GM21390 (cell line): Measurements from ENCODE around the gene ANO2.
"Not testable (repeated sequence)": the region's sequence is repeated elsewhere in the genome, so short reads cannot be mapped to it uniquely, and the experiment has no call there.

Experiments used
- ATAC-seq: cut with Tn5 transposase; IDR thresholded peaks from one replicate; pipeline ENCODE4 v1.9.1; 2021; ENCODE audit not compliant: unreplicated experiment

ANO2 gene

DNA sequence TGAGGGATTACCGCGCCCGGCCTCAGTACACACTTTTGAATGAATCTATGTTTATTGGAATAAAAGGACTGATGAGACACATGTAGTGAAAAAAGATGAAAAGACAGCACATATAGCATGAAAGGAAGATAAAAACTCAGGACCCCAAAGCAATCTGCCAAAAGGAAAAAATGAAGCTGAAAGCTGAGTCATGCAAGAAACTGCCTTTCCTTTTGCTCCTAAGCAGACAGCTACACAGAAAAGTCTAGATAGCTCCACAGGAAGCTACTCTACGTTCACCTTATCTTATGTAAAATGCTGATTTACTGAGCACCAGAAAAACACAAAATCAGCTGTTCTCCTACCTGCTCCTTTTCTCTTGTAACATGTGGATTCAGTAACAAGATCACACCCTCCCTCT lies 384.8 kb downstream of the ANO2 start:
- no peak for ATAC-seq

DNA sequence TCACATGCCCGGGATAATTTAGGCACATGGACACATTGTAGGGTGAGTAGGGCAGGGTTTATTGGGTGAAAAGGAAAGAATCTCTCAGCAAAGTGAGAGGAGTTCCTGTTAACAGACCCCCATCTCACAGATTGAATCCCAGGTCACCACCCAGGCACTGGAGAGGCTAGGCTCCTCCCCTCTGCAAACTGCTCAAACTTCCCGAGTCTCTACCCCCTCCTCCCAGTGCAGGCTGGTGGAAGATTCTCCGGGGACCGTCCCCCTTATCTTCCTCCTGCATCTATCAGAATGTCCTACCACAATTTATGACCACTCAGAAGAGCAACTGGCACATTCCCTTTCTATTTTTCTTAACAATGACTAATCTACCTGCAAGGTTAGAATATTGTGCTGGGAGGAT lies 387.2 kb downstream of the ANO2 start:
- no peak for ATAC-seq

DNA sequence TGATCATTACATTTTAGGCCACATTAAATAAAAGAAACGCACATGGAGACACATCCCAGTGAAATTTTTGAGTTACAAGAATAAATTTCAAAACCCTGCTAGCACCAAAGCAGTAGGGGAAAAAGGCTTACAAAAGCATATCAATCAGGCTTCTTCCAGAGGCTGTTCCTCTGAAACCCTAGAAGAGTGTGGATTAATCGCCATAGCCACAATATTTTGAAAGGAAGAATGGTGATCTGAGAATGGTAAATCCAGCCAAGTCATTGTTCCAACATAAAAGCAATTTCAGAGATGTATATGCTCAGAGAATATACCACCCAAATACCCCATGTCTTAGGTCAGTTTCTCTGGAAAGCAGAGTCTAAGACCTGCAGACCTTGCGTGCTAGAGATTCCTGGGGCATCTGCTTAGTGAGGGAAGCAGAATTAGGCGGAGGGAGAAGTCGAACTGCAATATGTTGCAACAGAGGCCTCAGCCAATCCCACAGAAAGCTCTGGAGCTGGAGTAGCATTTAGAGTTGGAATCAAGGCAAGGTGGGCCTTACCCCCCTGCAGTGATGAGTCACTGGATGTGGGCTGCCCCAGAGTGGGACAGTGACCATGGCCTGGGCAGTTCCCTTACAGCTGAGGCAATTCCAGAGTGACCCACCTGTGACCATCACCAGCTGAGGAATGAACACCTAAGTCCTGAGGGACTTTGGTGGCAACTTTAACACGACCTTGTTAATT lies 387.9 kb downstream of the ANO2 start:
- ATAC-seq: no peak

DNA sequence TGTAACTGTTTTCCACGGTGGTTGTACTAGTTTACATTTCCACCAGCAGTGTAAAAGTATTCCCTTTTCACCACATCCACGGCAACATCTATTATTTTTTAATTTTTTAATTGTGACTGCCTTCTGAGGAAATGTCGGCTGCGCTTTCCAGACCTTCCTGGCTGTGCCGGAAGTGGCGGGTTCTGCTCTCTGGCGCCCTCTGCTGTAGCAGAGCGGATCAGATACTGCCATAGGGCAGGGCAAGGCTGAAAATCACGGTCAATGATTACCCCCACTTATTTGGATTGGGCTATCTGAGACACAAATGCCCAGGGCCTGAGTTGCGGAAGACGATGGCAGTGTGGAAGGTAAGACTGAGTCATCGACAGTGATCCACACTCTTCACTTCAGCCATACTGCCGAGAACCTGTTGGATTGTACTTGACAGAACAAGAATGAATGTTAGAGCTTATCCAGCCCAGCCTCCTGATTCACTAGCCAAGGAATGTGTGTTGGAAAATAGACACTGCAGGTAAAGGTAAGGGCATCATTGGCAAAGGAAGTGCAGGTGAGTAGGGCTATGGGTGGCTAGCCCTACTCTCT lies 388.9 kb downstream of the ANO2 start:
- no peak for ATAC-seq

DNA sequence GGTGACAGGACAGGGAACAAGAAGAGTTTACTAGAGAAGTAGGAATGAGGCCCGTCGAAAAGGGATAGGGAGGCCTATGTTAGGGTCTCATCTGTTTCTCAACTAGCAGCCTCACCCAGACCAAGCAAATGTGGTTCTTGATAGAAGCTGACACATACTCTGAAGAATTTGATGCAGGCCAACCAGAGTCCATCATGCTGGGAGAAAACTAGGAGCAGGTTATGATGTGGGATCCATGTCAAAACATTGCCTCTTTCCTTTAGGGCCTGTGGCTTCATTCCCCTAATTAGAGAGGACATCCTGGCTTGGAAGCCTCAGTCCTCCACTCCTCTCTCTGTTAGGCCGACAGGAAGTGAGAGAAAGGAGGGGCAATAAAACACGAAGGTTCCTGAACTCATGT lies 390.3 kb downstream of the ANO2 start:
- no peak for ATAC-seq

DNA sequence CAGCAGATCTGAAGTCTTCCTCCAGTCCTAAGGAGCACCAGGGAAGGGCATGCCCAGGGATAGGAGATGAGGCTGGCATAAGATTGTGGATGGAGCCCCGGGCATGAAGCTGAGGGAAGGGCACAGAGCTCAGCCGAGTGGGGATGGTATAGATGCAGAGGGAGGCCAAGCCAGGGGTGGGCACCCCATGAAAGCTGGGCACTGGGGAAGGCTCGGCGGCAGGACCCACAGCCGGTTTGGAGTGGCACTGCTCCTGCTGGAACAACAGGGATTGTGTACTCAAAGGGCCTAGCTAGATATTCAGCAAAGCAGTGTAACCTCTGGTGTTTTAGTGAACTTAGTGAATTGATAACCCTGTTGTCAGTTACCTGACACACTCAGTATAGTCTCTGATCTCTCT lies 396.0 kb downstream of the ANO2 start:
- no peak for ATAC-seq

DNA sequence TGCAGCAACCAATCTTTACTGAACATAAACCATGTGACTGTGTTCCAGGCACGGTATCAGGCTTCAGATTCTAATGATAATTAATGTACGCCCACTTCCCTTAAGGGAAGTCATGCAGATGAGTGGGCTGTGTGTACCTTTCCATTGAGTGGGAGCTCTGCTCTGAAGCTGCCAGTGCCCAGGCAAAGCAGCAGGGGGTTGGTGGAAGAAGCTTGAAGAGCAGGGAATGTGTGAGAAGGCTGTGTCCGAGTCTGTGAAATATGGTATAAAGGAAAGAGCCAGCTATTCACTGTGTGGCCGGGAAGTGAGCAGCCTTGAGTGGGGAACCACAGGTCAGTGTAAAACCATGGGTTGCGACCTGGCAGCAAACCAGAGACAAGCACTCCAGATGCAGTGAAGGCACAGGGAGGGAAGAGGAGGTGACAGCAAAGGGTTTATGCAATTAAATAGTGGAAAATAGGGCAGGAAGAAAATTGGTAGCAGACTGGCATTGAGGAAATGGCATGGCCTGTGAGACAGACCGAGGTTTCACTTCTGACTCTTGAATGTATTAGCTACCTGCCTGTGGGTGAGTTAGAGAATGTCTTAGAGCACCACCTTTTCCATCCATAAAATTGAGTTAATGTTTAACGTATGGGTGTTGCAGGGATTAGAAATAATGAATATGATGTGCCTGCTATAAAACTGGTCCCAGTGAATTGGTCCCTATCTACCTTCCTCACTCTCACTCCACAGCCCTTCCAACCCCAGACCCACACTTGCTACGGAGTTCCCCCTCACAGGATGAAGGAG lies 396.7 kb downstream of the ANO2 start:
- no peak for ATAC-seq

DNA sequence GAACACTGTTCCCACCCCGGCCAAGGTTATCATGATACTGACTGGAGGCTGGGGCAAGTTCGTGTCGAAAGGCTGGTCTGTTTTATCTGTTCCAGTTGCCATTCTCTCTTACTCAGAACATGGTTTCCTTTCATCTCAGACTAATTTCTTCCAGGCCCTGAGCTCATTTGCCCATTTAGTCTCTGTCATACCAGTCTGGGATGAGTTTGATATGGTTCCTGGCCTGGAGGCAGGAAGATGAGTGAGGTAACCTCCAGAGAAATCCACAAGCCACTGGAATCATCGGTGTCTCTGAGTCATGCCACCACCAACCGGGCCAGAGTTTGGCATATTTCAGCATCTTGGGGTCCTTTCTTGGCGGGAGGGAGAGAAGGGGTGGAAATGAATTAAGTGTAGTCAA lies 398.4 kb downstream of the ANO2 start:
- ATAC-seq: no peak

DNA sequence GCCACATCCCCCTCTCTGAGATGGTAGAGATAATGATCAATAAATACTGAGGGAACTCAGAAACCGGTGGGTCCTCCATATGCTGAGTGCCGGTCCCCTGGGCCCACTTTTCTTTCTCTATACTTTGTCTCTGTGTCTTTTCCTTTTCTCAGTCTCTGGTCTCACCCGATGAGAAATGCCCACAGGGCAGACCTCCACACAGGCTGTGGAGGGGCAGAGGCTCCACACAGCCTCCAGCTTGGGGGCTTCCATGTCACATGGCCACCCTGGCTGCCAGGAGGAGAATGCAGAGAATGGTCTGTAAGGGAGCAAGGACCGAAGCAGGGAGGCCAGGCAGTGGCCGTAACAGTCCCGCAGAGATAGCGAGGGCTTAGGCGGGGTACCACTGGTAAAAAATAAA lies 407.3 kb downstream of the ANO2 start:
- ATAC-seq: no peak

DNA sequence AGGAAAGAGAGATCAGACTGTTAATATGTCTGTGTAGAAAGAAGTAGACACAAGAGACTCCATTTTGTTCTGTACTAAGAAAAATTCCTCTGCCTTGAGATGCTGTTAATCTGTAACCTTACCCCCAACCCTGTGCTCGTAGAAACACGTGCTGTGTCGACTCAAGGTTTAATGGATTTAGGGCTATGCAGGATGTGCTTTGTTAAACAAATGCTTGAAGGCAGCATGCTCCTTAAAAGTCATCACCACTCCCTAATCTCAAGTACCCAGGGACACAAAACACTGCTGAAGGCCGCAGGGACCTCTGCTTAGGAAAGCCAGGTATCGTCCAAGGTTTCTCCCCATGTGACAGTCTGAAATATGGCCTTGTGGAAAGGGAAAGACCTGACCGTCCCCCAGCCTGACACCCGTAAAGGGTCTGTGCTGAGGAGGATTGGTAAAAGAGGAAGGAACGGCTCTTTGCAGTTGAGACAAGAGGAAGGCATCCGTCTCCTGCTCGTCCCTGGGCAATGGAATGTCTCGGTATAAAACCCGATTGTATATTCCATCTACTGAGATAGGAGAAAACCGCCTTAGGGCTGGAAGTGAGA lies 407.9 kb downstream of the ANO2 start:
- ATAC-seq: not testable (repeated sequence)

DNA sequence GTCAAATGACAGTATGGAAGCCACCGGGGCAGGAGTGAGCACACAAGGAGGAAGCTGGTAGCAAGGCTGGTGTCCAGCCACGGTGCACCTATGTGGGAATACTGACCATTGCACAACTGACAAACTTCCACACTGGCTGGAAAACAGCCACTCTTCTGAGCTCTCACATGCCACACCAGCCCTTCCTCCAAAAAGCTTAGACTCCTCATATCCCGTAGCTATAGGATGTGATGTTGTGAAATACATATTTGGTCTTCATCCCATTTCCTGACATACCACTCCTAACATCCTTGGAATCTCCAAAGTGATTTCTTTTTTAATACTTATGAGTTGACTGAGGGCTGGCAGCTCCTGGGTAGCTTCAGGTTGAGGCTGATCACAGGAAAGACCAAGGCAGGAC lies 409.5 kb downstream of the ANO2 start:
- ATAC-seq: no peak

DNA sequence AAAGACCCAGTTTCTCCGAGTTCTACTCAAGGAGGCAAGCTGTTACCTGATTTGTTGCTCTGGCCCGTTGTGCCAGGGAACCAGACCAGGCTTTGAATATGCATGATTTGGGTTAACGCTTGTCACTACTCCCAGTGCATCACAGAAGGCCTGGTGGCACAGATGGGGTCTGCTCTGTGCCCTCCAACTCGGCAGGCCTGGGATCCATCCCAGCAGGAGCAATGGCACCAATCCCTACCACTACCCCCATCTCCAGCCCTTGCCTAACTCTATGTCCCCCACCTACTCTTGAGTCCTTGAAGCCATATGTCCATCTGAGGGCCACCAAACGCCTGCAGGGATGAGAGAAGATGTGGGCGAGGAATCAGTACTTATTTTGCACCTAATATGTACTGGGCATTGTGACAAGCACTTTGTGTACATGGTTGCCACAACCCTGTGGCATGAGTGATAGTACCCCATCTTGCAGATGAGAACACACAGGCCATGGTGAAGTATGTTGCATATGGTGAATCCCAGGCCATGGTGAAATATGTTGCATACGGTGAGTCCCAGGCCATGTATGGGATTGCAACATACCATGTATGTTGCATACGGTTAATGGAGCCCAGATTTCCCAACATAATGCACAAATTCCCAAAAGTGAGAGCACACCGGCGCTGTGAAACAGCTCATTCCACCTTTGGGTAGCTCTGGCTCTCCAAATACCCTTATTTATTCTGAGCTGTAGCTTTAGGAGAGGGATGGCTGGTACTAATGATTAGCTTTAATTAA lies 410.4 kb downstream of the ANO2 start:
- ATAC-seq: no peak

DNA sequence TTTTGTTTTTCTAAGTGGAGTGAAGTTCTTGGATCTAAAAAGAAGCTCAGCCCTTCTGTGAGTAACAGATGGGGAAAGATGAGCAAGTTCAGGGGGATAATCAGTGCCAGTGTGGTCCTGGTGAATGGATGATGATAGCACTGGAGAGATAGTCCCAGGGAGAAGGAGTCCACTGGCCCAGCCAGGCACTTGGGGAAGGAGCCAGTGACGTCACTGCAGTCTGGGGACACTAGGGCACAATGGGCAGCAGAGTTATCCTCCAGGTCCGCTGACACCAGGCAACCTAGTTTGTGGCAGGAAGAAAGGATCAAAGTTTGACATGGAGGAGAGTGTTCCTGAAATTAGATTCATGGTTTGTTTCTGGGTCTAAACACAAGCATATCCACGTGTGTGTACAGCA lies 411.7 kb downstream of the ANO2 start:
- ATAC-seq: no peak

DNA sequence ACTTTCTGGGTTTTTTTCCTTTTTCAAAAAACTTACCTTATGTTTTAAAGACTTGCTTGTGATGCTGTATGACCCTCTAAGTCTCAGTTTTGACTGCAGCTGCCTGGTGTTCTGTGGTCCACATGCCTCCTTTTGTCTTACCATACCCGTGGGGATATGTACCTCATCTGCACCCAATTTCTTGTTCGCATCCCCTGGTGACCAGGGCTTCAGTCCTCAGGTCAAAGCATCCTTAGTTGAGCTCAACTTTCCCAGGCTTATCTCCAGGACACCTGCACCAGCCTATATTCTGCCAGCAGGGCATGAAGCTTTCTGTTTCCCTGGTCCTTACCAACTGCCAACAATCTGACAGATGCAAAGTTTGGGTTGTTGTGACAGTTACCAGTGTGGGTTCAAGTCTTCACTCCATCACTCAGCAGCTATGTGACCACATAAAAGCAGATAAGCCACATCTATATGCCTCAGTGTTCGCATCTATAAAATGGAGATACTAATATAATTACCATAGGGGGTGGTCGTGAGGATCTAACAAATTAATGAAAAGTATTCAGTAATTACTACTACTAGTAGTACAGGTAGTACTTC lies 419.2 kb downstream of the ANO2 start:
- no peak for ATAC-seq

DNA sequence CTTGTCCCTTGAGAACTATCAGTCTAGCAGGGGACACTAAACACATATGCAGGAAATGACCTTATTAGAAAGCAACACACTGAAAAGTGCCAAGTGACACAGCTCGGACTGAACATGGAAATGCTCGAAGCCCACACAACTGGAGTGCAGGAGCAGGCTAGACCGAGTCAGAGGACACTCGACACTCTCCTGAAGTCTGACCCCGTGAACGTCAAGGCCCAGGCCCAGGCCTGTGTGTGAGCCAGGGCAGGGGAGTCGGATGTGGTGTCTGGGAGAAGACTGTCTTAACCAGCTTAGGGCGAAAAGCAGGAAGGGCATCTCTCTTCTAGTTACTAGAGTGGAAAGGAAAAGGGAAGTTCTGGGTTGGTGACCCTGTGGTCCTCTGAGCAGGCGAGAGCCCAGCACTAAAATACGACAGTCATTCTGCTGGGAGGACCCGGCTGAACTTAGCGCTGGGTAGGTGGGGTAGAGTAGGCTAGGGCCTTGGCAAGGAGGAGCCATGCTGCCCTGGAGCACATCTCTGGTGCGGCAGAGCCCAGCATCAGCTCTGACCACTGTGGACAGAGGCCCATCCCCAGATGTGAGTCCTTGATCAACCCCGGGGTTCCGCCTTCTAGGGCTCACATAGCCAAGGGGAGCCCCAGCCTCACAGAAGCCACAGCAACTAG lies 420.2 kb downstream of the ANO2 start:
- ATAC-seq: no peak

DNA sequence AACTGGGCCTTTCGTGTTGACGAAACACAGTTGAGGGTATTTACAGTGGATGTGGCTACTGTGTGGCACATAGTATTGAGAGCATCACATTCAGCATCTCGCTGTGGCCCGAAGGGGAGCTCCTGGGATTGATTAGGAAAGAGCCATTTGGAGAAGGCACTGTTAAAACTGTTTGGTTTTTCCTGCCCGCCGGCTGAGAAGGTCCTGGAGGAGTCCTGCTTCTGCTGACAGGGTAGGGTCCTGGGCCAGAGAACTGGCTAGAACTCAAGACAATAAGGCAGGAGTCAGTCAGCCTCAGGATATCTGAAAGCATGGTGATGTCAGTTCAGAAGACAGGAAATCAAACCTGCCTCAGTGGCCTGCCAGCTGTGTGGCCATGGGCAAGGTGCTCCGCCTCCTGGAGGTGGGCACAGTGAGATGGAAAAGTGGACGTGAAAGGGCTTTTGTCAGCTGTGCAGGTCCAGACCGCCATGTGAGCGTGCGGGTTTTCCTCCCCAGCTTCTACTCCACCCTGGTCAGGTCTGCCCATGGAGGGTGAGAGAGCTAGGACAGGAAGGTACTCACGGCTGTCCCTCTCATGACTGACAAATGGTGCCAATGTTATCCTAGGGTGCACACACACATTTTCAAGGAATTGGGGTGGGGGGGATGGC lies 420.8 kb downstream of the ANO2 start:
- no peak for ATAC-seq

DNA sequence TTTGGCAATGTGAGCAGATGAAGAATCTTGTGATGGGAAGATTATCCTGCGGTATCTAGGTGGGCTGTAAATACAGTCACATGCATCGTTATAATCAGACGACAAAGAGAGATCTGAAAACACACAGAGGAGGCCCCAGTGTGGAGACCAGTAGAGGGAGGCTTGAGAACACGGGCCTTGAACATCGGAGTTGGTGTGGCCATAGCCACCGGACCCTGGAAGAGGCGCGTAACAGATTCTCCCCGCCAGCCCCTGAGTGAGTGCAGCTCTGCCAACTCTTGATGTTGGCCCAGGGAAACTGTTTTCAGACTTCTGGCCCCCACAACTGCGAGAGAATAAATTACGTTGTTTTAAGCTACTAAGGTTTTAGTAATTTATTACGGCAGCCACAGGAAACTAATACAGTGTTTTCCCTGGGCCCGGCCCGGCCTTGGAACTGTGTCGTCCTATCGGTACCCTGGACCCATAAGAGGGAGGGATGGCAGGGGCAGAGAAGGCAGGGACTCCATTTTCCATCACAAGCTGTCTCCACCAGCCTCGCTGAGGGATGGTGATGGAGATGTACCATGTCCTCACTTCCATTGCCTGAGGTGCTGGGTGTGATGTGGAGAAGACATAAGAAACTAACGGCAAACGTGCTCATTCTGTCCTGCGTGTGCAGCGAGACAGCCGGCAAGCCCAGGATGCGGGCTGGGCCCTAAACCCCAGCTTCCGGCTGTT lies 421.5 kb downstream of the ANO2 start:
- no peak for ATAC-seq

DNA sequence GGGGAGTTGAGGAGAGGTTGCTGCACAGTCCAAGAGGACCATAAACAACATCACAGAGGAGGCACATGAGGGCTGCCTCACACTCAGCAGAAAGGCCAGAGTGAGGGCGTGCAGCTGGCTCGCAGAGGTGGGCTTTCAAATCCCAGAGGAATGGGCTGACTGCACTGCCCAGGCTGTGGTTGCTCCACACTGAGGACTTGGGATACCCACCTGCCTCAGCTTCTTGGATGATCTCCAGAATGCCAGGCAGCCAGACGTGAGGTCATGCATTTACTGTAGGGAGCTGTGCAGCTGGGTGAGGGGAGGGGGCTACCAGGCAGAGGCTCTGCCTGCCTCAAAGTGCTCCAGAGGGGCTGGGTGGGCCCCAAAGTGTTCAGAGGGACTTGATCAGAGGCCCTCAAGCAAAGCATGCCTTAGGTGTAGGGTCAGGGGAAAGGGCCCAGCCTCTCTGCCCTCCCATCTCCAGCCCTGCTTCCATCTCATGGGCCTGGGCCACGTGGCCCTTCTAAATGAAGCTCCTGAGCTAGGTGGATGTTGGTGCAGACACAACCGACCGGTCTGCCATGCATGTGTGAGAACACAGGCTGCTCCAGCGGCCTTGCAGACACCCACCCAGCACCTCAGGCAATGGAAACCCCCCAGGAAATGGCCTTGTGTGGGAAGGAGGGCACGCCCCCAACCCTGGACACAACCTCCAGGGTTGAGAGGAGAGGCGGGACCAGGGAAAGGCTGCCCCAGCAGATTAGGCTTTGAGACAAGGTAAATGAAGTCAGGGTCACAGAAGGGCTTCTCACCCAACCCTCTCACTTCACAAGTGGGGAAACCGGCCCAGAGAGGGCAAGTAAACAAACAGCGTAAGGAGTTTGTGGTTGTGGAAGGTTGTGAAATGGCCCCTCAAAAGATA lies 422.4 kb downstream of the ANO2 start:
- no peak for ATAC-seq
